GM04503 (cell line): ENCODE results near the gene PARD3.
"Not testable (repeated sequence)": the region's sequence is repeated elsewhere in the genome, so short reads cannot be mapped to it uniquely, and the experiment has no call there.

Source experiments
- DNase-seq: peaks from one replicate; pipeline ENCODE4 v3.0.0-alpha.2; 2012; ENCODE audit warnings: low read depth

Gene PARD3

GRCh38 chr10:34815185-34816084 is at the start of gene PARD3:
Gene PARD3, minus strand, starts transcription at chr10:34815296. Its CDS starts 301 bp downstream, at chr10:34814995.
- no peak for DNase-seq

- no peak for DNase-seq
Observed at GRCh38 chr10:34864149-34865067, 49.3 kb upstream of the PARD3 start.

GRCh38 chr10:34862892-34863291 is 47.8 kb upstream of the PARD3 start:
- no peak for DNase-seq

GRCh38 chr10:34861293-34862021 is 46.4 kb upstream of the PARD3 start:
- DNase-seq = no peak

- DNase-seq = no peak
Observed at GRCh38 chr10:34859170-34859569, 44.1 kb upstream of the PARD3 start.

GRCh38 chr10:34858003-34858402 is 42.9 kb upstream of the PARD3 start:
- no peak for DNase-seq

- DNase-seq = peak; percentile 36
Observed at GRCh38 chr10:34854147-34854601, 39.1 kb upstream of the PARD3 start.

GRCh38 chr10:34853357-34853756 is 38.3 kb upstream of the PARD3 start:
- DNase-seq = no peak

GRCh38 chr10:34850558-34850957 is 35.5 kb upstream of the PARD3 start:
- DNase-seq = no peak

- DNase-seq = no peak
Observed at GRCh38 chr10:34850036-34850435, 34.9 kb upstream of the PARD3 start.

- DNase-seq = no peak
Observed at GRCh38 chr10:34845070-34845469, 30.0 kb upstream of the PARD3 start.

- DNase-seq = no peak
Observed at GRCh38 chr10:34844448-34844847, 29.4 kb upstream of the PARD3 start.

GRCh38 chr10:34843470-34843869 is 28.4 kb upstream of the PARD3 start:
- DNase-seq = not testable (repeated sequence)

GRCh38 chr10:34838366-34838900 is 23.3 kb upstream of the PARD3 start:
- no peak for DNase-seq

- DNase-seq = no peak
Observed at GRCh38 chr10:34835908-34836508, 20.9 kb upstream of the PARD3 start.

GRCh38 chr10:34834274-34834673 is 19.2 kb upstream of the PARD3 start:
- DNase-seq = no peak

GRCh38 chr10:34830217-34830822 is 15.2 kb upstream of the PARD3 start:
- no peak for DNase-seq

GRCh38 chr10:34826857-34827766 is 12.0 kb upstream of the PARD3 start:
- DNase-seq = no peak

GRCh38 chr10:34826221-34826620 is 11.1 kb upstream of the PARD3 start:
- DNase-seq = no peak

GRCh38 chr10:34825414-34825813 is 10.3 kb upstream of the PARD3 start:
- DNase-seq = no peak
